C4-2B (cell line): ENCODE results near the gene EPB41L5.

Source experiments
- CTCF ChIP-seq: fragments of 450-650 bp; conservative IDR thresholded peaks from 2 replicates; pipeline ENCODE4 v1.5.1; 2017; ENCODE audit warnings: mild to moderate bottlenecking
- ZFX ChIP-seq: fragments of 450-650 bp; IDR thresholded peaks from 2 replicates; pipeline ENCODE4 v1.6.1; 2017

GRCh38 chr2:120032297-120032696 lies 19.4 kb downstream of the EPB41L5 start:
- TF ChIP-seq CTCF = no peak
- TF ChIP-seq ZFX = no peak
